ENCODE data around the gene ATP5F1B. TPM values are rescaled to one million over a fixed set of nuclear protein-coding genes. Genes with fewer than 3 reads are reported as not detected.

ATP5F1B gene
- total and polyA plus RNA-seq, 2 of the 8 experiments (the other 6 are each of a cell fraction or from before 2014, with no cell fraction given) = 900 to 1,522 TPM

DNA sequence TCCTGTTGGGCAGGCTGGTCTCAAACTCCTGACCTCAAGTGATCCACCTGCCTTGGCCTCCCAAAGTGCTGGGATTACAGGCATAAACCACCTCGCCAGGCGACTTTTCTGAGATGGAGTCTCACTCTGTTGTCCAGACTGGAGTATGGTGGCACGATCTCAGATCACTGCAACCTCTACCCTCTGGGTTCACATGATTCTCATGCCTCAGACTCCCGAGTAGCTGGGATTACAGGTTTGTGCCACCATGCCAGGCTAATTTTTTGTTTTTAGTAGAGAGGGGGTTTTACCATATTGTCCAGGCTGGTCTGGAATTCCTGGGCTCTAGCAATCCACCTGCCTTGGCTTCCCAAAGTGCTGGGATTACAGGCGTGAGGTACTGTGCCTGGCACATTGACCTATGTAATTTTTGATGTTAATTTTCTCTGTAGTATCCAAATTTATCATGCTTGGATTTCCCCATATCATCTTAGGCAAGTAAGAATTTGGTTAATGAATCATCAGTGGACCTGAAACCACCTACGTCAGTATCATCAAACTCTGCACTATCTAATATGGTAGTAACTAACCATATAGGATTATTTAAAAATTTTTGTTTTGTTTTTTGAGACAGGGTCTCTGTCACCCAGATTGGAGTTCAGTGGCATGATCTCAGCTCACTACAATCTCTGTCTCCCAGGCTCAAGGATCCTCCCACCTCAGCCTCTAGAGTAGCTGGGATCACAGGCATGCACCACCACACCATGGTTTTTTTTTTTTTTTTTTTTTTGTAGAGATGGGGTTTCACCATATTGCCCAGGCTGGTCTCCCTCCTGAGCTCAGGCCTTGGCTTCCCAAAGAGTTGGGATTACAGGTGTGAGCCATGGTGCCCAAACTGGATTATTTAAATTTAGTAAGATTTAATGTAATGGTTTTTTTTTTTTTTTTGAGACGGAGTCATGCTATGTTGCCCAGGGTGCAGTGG, 11.9 kb upstream of the ATP5F1B start:
- Histone ChIP-seq H3K23me2 (ENCODE audit: low read depth, low read length) (no peaks in the 10 kb centered on the region; the same call in 1 of the 2 replicates), H4K8ac (ENCODE audit: extremely low read depth, insufficient read depth, low read length) (no peak overlapping the region), H3K4me3 (ENCODE audit: extremely low read depth in 1 of 4, insufficient read depth in 2 of 4, low read depth in 3 of 4, low read length in 4 of 4) (no peak overlapping the region), H2BK15ac (ENCODE audit: low read length) (no peak overlapping the region), H2BK20ac (ENCODE audit: low read length) (no peak overlapping the region), H3K4me2 (ENCODE audit: insufficient read depth in 1 of 2, low read depth in 2 of 2, low read length in 2 of 2) (no peak overlapping the region), H2BK120ac (replicated peaks; ENCODE audit: low read depth, low read length) (no peak overlapping the region), H3K4ac (replicated peaks; ENCODE audit: insufficient read length, low read depth, low read length) (no peak overlapping the region), H4K20me1 (replicated peaks in 1 of 2; ENCODE audit: control insufficient read depth in 1 of 2, insufficient read depth in 2 of 2, low read length in 2 of 2) (no peaks in the 10 kb centered on the region), H3K27ac (ENCODE audit: low read depth, low read length) (no peak overlapping the region), H3K18ac (ENCODE audit: extremely low read depth, low read length) (no peak overlapping the region), H2AK5ac (ENCODE audit: low read depth, low read length) (no peak overlapping the region), H3K14ac (ENCODE audit: insufficient read length) (no peak overlapping the region), H3K36me3 (ENCODE audit: control insufficient read depth in 2 of 4, insufficient read depth in 4 of 4, low read length in 3 of 4) (no peaks in the 10 kb centered on the region; a peak in 1 of 8 replicates), H3K79me2 (ENCODE audit: control insufficient read depth in 1 of 2, insufficient read depth in 2 of 2, low read length in 2 of 2) (no peaks in the 10 kb centered on the region), H3K79me1 (ENCODE audit: low read depth, low read length) (no peaks in the 10 kb centered on the region), H3K9me3 (ENCODE audit: insufficient read depth in 2 of 2, low read depth in 1 of 2, low read length in 1 of 2) (peaks cover 10 to 16% of the 10 kb centered on the region in 2 experiments; a peak in 3 of 4 replicates), H2BK12ac (ENCODE audit: low read depth, low read length) (no peak overlapping the region), H3K56ac (replicated peaks; ENCODE audit: insufficient read length, low read depth, low read length) (no peak overlapping the region), H4K91ac (replicated peaks; ENCODE audit: insufficient read length, low read length) (no peak overlapping the region), H3K9ac (replicated peaks in 1 of 4; ENCODE audit: extremely low read depth in 1 of 4, low read depth in 3 of 4, low read length in 3 of 4) (no peak overlapping the region), H3K4me1 (replicated peaks in 1 of 4; ENCODE audit: control insufficient read depth in 3 of 4, insufficient read depth in 4 of 4, low read length in 3 of 4) (no peaks in the 10 kb centered on the region), H4K5ac (ENCODE audit: insufficient read length, low read depth, low read length) (no peak overlapping the region), H3K23ac (ENCODE audit: insufficient read length) (no peak overlapping the region), H2BK5ac (ENCODE audit: low read depth, low read length) (no peak overlapping the region), H2AFZ (ENCODE audit: low read length) (no peak overlapping the region), H3K27me3 (replicated peaks in 1 of 4; ENCODE audit: control insufficient read depth in 3 of 4, extremely low read depth in 1 of 4, insufficient read depth in 3 of 4, low read length in 3 of 4) (no peaks in the 10 kb centered on the region)
- FAIRE-seq (no peak), DNase-seq (ENCODE audit: low read depth in 1 of 2, low spot score in 2 of 2) (no peak)
- POLR2A ChIA-PET (ENCODE audit: partially characterized antibody) = interaction anchor here (0.7 to 13.1 kb wide), 12 partner anchors 10 to 68 kb away, joined by 3 to 130 read pairs (median 4); partner anchors contain the start of genes ATP5F1B, NACA and PTGES3
- CTCF ChIA-PET (ENCODE audit: partially characterized antibody) = interaction anchor here (0.7 kb wide), 1 partner anchor 11 kb away, joined by 3 read pairs; no protein-coding TSS in a partner anchor
- WGBS, 2 experiments (ENCODE audit: extremely low coverage in 1 of 2, insufficient coverage in 1 of 2, insufficient read length in 1 of 2, insufficient replicate concordance in 2 of 2, low coverage in 1 of 2, low lambda C conversion rate in 2 of 2, missing lambda C conversion rate in 1 of 2) = 98% methylated on average over 7 of the region's 7 CpGs; no CpG with 5 or more reads in 1 of the 2 experiments
- TF ChIP-seq KDM1A (IDR thresholded peaks at IDR 0.05; ENCODE audit: borderline replicate concordance, low read length) = no peak
- TF ChIP-seq POLR2AphosphoS5 (IDR thresholded peaks at IDR 0.05; ENCODE audit: low read depth, low read length) = no peak
